ENCODE measurements around the gene AGAP1. TPM values are rescaled to one million over a fixed set of nuclear protein-coding genes. Genes with fewer than 3 reads are reported as not detected.

Gene AGAP1
- total RNA-seq, 1 donor from 2014 or later, result 44.0 TPM

DNA sequence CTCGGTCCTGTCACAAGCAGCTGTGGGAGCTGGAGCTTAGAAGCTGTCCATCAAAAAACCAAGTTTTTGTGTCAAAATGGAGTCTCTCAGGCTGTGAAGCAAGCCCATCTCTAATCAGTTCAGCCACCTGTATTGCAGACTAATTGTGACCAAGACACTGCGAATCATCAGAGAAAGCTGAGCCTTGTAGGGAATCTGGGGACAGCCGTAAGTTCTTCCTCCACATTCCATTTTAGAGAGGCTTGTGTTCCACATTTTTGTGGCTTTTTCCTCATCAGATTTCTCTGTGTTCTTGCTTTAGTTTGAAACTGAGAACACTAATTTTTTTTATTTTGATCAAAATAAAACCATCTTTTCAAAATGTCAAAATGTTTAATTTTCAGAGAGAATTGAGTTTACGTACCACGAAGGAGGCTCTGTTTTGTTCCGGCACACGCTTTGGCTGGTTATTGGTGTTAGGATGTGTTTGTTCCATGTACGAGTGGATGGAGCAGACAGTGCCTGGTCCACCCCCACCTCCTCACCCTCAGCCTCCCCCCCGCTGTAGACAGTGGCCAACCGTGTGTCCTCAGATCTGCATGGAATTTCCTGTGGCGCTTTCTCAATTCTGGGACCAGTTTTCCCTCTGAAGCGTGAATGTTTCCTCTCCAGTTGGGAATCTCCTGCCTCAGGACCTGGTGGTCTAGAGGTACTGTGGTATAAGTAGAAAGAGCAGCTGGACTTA, 140.8 kb downstream of the AGAP1 start:
- H3K4me3 Mint-ChIP-seq, result no peak overlapping the region
- TF ChIP-seq, protein P1, sequence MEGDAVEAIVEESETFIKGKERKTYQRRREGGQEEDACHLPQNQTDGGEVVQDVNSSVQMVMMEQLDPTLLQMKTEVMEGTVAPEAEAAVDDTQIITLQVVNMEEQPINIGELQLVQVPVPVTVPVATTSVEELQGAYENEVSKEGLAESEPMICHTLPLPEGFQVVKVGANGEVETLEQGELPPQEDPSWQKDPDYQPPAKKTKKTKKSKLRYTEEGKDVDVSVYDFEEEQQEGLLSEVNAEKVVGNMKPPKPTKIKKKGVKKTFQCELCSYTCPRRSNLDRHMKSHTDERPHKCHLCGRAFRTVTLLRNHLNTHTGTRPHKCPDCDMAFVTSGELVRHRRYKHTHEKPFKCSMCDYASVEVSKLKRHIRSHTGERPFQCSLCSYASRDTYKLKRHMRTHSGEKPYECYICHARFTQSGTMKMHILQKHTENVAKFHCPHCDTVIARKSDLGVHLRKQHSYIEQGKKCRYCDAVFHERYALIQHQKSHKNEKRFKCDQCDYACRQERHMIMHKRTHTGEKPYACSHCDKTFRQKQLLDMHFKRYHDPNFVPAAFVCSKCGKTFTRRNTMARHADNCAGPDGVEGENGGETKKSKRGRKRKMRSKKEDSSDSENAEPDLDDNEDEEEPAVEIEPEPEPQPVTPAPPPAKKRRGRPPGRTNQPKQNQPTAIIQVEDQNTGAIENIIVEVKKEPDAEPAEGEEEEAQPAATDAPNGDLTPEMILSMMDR (IDR thresholded peaks at IDR 0.05; ENCODE audit: unreplicated experiment), result no peak
- peaks cover 17% of the 10 kb centered on the region for H3K4me1 Mint-ChIP-seq
- no peak overlapping the region for H3K27ac Mint-ChIP-seq
- H3K27me3 Mint-ChIP-seq (ENCODE audit: low read depth), result no peaks in the 10 kb centered on the region
- no peaks in the 10 kb centered on the region for H3K36me3 Mint-ChIP-seq
- no peaks in the 10 kb centered on the region for H3K9me3 Mint-ChIP-seq
- DNase-seq (ENCODE audit: low spot score in 2 of 2, unreplicated experiment in 2 of 2), result no peak

GRCh38 chr2:235636546-235636945, 142.7 kb downstream of the AGAP1 start:
- Mint-ChIP-seq H3K36me3 (no peaks in the 10 kb centered on the region), H3K4me1 (peaks cover 35% of the 10 kb centered on the region), H3K27me3 (ENCODE audit: low read depth) (no peaks in the 10 kb centered on the region), H3K4me3 (no peak overlapping the region), H3K9me3 (no peaks in the 10 kb centered on the region), H3K27ac (no peak overlapping the region)
- TF ChIP-seq, protein P1 (IDR thresholded peaks at IDR 0.05; ENCODE audit: unreplicated experiment), result no peak
- no peak for DNase-seq (ENCODE audit: low spot score in 2 of 2, unreplicated experiment in 2 of 2)

DNA sequence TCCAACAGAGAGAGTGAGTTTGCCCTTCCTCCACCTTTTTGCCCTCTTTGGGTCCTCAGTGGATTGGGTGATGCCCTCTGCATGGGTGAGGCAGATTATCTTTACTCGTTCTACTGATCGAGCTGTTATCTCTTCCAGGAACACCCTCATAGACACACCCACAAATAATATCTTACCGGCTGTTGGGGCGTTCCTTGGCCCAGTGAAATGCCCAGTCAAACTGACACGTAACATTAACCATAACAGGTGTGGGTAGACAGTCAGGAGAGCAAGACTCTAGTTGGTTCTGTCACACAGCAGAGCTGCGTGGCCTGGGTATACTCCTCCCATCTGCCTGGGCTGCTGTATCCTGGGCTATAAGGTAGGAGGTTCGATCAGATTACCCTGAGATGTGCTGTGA, 144.1 kb downstream of the AGAP1 start:
- peaks cover 1% of the 10 kb centered on the region for H3K27me3 Mint-ChIP-seq (ENCODE audit: low read depth)
- TF ChIP-seq, protein P1 (IDR thresholded peaks at IDR 0.05; ENCODE audit: unreplicated experiment), result no peak
- no peak overlapping the region for H3K4me3 Mint-ChIP-seq
- H3K9me3 Mint-ChIP-seq, result no peaks in the 10 kb centered on the region
- no peaks in the 10 kb centered on the region for H3K36me3 Mint-ChIP-seq
- peaks cover 48% of the 10 kb centered on the region for H3K4me1 Mint-ChIP-seq
- no peak for DNase-seq (ENCODE audit: low spot score in 2 of 2, unreplicated experiment in 2 of 2)
- H3K27ac Mint-ChIP-seq, result no peak overlapping the region

- peaks cover 49% of the 10 kb centered on the region for H3K4me1 Mint-ChIP-seq
- TF ChIP-seq, protein P1 (IDR thresholded peaks at IDR 0.05; ENCODE audit: unreplicated experiment), result no peak
- no peak overlapping the region for H3K4me3 Mint-ChIP-seq
- DNase-seq (ENCODE audit: low spot score in 2 of 2, unreplicated experiment in 2 of 2), result no peak
- H3K27me3 Mint-ChIP-seq (ENCODE audit: low read depth), result peaks cover 1% of the 10 kb centered on the region
- H3K27ac Mint-ChIP-seq, result peak overlapping the region; percentile 45
- H3K9me3 Mint-ChIP-seq, result no peaks in the 10 kb centered on the region
- H3K36me3 Mint-ChIP-seq, result no peaks in the 10 kb centered on the region
Observed at GRCh38 chr2:235638541-235639427, 144.9 kb downstream of the AGAP1 start.

DNA sequence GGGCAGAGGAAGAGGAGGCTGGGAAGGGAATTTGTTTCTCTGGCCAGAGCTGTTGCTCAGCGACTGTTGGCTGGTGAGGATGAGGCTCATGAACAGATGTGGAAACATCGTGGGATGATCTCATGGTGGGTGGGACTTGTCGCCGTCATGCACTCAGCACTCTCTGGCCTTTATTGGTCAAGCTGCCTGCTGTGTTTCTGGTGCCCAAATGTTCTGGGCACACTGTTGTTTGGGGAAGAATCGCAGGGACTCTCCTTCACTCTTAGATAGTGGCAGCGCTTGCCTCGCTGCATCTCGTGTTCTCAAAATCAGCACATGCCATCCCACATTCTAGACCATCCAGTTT, 145.6 kb downstream of the AGAP1 start:
- H3K27ac Mint-ChIP-seq, result peak overlapping the region; percentile 45
- no peak overlapping the region for H3K4me3 Mint-ChIP-seq
- TF ChIP-seq, protein P1 (IDR thresholded peaks at IDR 0.05; ENCODE audit: unreplicated experiment), result no peak

More for the DNA sequence above, 145.6 kb downstream of the AGAP1 start:
- H3K9me3 Mint-ChIP-seq, result no peaks in the 10 kb centered on the region
- peaks cover 52% of the 10 kb centered on the region for H3K4me1 Mint-ChIP-seq
- H3K36me3 Mint-ChIP-seq, result no peaks in the 10 kb centered on the region
- H3K27me3 Mint-ChIP-seq (ENCODE audit: low read depth), result peaks cover 1% of the 10 kb centered on the region
- DNase-seq (ENCODE audit: low spot score in 2 of 2, unreplicated experiment in 2 of 2), result no peak

All from mesothelial cell of epicardium (in vitro differentiated cells).